GM06990 (cell line): ENCODE measurements around the gene ZNF668.

ENCODE experiments used
- DNase-seq: peaks from one replicate; pipeline ENCODE4 v3.0.0-alpha.2; 2011; ENCODE audit not compliant: insufficient read length; ENCODE audit errors: extremely low read depth
- H3K27me3 ChIP-seq: replicated peaks from 2 replicates; pipeline ENCODE4 v1.6.0; 2011; ENCODE audit warnings: low read length; ENCODE audit not compliant: control insufficient read depth, insufficient read depth
- H3K36me3 ChIP-seq: 2 replicates; pipeline ENCODE4 v1.5.1; 2011; ENCODE audit warnings: low read length; ENCODE audit not compliant: control insufficient read depth, insufficient read depth
- H3K4me3 ChIP-seq: replicated peaks from 2 replicates; pipeline ENCODE4 v1.5.1; 2011; ENCODE audit warnings: low read depth, mild to moderate bottlenecking, control low read depth, low read length
- CTCF ChIP-seq: IDR thresholded peaks from 2 replicates; pipeline ENCODE4 v1.5.1; 2011; ENCODE audit warnings: low read length, control low read depth, mild to moderate bottlenecking, inconsistent platforms; ENCODE audit not compliant: insufficient read depth, poor library complexity, severe bottlenecking

ZNF668 gene

GRCh38 chr16:31073970-31074813 lies at the start of gene ZNF668, which contains the start of gene ZNF646:
Gene ZNF668 (minus strand): TSS chr16:31074240. CDS start chr16:31064459, 9,781 bp downstream.
Gene ZNF646 (plus strand): TSS chr16:31074422. CDS start chr16:31076325, 1,903 bp downstream.
- H3K36me3 ChIP-seq = peaks cover 26% of the 10 kb centered on the region
- H3K27me3 ChIP-seq = no peaks in the 10 kb centered on the region
- peak; percentile 96 for DNase-seq
- peak within 1 kb of the TSS; percentile 89 for H3K4me3 ChIP-seq
- peak; percentile 4 for TF ChIP-seq CTCF

GRCh38 chr16:31120129-31120528 lies 46.1 kb upstream of the ZNF668 start:
- H3K36me3 ChIP-seq = peaks cover 8% of the 10 kb centered on the region
- H3K4me3 ChIP-seq = no peak overlapping the region
- TF ChIP-seq CTCF = no peak
- no peak for DNase-seq
- no peaks in the 10 kb centered on the region for H3K27me3 ChIP-seq

- peaks cover 11% of the 10 kb centered on the region for H3K36me3 ChIP-seq
- peak overlapping the region; percentile 83 for H3K4me3 ChIP-seq
- no peak for DNase-seq
These were observed 44.4 kb upstream of the ZNF668 start for GRCh38 chr16:31118223-31119155.

GRCh38 chr16:31117384-31118222 lies 43.6 kb upstream of the ZNF668 start, which contains the start of gene KAT8:
Gene KAT8 (plus strand): TSS chr16:31117664. CDS start chr16:31117682, 18 bp downstream.
- Histone ChIP-seq H3K36me3 (peaks cover 14% of the 10 kb centered on the region), H3K4me3 (peak within 1 kb of the TSS; percentile 83), H3K27me3 (no peaks in the 10 kb centered on the region)
- DNase-seq = peak; percentile 93
- TF ChIP-seq CTCF = no peak

More at GRCh38 chr16:31118223-31119155, 44.4 kb upstream of the ZNF668 start:
- TF ChIP-seq CTCF = no peak
- H3K27me3 ChIP-seq = no peaks in the 10 kb centered on the region

- peaks cover 24% of the 10 kb centered on the region for H3K36me3 ChIP-seq
- no peak for TF ChIP-seq CTCF
These were observed 40.4 kb upstream of the ZNF668 start for GRCh38 chr16:31114468-31114867.

More at GRCh38 chr16:31114468-31114867, 40.4 kb upstream of the ZNF668 start:
- no peak overlapping the region for H3K4me3 ChIP-seq
- DNase-seq = no peak
- H3K27me3 ChIP-seq = no peaks in the 10 kb centered on the region
